Endometrium (tissue), 2 donors: ENCODE results near the gene TPMT.

Experiments used
- FAIRE-seq: peaks from 2 replicates; lab custom pipeline; 2012; peaks lifted over from hg19 to GRCh38; lab: Jason Lieb, UNC
- donor health status: control.
- donor health status: control.

Gene TPMT

DNA sequence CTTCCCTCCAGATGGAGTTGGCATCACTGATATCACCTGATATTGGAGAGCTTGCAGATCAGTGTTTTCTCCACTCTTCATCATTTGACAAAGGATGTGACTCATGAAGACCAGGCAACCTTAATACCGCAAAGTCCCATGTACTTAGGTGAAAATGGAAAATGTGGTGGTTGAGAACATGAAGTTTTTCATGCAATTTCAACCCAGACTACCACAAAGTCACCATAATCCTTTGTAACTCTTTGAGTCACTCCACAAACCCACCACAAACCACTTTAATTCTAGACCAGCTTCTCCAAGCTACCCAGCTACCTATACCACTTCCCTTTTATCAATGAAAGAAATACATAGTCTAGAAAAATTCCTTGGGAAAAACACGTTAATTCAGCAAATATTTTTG is 39.5 kb downstream of the TPMT start:
- no peak for FAIRE-seq

GRCh38 chr6:18110162-18110561 is 44.7 kb downstream of the TPMT start:
- no peak for FAIRE-seq

DNA sequence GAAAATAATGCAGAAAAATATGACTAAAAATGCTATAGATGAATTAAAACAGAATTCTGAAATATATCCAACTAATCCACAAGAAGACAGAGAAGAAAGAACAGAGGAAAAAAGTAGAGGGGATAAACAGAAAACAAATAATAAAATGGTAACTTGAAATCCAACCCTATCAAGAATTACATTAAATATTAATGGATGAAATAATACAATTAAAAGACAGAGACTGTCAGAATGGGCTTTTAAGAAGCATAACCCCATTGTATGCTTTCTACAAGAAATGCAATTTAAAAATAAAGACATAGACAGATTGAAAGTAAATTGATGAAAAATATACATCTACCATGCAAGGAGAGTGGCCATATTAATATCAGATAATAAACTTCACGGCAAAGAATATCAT is 47.8 kb downstream of the TPMT start:
- no peak for FAIRE-seq

DNA sequence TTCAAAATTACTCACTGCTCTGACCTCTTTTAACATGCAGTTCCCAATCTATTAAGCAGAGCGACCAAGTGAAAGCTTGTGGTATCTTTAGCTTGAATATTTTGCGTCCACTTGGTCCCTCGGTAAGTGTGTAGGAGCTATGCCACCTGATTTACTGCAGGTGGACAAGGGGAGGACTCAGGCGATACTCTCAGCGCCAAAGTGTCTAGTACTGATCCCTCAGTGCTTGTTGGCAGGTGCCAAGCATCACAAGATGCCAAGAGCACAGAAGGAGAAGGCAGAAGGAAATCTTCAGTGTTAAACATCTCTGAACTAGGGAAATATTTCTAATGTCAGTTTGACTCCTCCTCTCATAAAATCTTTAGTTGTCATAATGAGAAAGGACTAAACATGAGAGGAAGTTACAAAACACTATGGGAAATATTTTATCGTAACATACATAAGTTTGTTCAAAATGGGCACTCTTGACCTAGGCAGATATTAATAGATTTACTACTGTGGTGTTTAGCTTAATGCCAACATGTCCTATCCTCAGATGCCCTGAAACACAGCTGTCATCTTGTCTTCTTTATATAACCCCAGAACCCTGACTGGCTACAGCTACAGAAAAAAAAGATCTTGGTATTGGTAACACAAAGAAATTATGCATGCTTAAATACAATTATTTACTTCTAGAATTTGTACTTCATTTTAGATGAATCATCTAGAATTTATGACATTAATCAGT is 51.9 kb downstream of the TPMT start:
- no peak for FAIRE-seq

DNA sequence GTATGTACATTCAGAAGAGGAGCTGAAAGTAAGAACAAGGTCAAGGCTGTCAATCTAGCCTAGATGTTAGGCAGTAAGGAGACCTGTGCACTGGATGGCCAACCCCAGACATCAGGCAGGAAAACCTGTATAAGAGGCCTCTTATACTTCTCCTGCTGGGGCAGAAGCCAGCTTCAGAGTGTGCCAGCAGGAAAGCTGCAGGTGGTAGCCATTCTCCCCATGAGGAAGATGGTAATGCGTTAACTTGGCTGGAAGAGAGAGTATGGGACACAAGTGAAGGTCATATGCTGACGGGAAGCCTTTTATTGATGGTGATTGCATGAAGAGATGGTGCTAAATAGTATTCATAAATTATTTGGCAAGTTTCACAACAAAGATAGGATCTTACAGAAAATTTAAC is 53.0 kb downstream of the TPMT start:
- no peak for FAIRE-seq

DNA sequence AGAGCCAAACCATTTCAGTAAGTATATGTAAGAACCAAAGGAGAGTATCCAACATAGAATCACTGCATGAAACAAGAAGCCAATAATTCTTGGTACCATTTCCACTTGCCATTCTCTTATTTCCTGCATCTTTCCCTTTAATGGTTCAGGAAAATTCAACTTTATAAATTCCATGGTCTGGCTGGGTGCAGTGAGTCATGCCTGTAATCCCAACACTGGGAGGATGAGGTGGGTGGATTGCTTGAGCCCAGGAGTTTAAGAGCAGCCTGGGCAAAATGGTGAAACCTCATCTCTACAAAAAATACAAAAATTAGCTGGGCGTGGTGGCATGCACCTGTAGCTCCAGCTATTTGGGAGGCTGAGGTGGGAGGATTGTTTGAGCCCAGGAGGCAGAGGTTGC is 53.6 kb downstream of the TPMT start:
- no peak for FAIRE-seq

DNA sequence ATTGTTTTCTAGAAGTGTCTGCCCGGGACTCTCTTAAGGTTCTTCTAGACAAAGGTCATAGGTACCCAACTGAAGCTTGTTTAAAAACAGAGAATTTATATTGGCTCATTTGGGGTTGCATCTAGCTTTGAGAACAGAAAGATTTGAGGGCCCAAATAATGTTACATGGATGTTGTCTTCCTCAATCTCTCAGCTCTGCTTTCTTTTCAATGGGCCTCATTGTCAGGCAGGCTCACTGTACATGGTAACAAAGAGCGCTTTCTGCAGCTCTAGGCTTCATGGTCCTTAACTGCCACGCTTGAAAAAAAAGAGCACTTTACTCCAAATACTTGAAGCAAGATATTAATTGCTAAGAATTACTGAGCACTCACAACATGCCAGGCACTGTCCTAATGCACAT is 54.6 kb downstream of the TPMT start:
- no peak for FAIRE-seq

- FAIRE-seq: no peak
These were observed 55.4 kb downstream of the TPMT start for GRCh38 chr6:18099511-18099910.

GRCh38 chr6:18096423-18096822 is 58.5 kb downstream of the TPMT start:
- FAIRE-seq: no peak

GRCh38 chr6:18091382-18091781 is 63.5 kb downstream of the TPMT start:
- FAIRE-seq: no peak

- FAIRE-seq: no peak
These were observed 64.5 kb downstream of the TPMT start for GRCh38 chr6:18090349-18090786.

DNA sequence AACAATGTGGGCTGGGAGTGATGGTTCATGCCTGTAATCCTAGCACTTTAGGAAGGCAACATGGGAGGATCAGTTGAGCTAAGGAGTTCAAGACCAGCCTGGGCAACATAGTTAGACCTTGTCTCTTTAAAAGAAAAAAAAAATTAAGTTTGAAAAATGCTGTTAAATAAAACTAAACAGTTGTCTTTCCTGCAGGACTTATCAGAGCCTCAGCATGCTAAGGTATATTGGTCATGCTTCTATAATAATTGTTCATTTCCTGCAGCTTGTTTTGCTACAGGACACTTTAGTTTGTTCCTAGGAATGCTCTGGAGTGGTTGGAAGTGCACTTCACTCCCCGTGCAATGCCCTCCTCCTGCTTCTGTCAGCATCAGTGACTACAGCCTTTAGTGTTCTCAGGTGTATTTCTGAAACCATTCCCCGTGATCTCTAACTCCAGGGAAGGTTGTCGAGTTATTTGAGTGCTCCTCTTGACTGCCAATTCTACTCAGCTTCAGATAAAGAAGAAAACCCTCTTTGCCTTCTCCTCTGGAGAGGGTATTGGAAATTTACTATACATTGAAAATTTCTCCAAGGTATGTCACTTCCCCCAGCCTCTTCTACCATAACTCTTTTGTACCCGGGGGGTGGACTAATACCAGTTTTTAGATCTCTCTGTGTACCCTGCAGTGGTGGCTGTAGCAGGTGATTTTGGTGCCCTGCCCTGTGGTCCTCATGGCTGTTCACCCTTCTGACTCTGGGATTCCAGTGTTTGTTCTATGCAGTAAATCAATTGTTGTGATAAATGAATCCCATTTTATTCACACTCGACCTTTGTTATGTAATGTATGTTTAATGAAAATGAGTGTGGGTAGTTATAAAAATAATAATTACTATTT is 66.2 kb downstream of the TPMT start:
- no peak for FAIRE-seq

DNA sequence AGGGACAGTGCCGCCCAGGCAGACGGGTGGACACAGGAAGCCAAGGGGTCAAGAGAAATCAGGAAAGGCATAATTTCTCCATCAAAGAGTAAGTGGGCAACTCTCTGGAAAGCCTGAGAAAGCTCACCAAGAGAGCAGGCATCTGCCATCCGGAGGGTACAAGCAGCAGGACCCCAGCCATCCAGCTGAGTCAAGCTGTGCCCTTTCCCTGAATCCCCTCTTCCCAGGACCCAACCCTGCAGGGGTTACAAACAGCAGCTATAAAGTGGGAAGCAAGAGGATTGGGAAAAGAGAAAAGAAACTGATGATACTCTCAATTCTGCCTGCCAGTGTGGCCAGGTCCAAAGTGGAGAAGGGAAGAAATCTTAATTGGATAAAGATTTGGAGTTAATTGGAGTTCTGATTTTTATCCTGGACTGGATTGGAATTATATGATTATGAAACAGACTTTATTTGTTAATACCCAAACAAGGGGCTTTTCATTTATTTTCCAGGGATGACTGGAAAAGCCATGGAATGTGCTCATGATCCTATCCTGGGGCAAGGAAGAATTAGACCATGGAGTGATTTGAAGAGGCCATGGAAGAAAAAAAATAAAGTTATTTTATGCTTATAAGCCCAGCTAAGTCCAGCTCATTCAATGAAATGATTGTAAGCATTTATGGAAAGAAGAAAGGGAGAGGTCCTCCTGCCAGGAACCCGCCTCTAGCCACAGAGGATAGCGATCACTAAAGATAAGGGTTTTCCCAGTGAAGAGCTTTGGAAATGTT is 67.3 kb downstream of the TPMT start:
- FAIRE-seq: no peak

GRCh38 chr6:18081025-18081668 is 73.7 kb downstream of the TPMT start:
- FAIRE-seq: no peak

DNA sequence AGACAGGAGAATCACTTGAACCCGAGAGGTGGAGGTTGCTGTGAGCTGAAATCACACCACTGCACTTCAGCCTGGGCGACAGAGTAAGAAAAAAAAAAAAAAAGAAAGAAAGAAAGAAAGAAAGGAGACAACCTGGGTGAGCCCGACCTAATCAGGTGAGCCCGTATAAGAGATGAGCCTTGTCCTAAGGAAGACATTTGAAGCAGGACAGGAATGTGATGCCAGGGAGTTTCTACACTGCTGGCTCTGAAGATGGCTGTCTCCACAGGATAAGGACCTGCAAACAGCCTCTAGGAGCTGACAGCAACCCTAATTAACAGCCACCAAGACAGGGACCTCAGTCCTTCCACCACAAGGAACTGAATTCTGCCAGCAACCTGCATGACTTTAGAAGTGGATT is 74.3 kb downstream of the TPMT start:
- no peak for FAIRE-seq

DNA sequence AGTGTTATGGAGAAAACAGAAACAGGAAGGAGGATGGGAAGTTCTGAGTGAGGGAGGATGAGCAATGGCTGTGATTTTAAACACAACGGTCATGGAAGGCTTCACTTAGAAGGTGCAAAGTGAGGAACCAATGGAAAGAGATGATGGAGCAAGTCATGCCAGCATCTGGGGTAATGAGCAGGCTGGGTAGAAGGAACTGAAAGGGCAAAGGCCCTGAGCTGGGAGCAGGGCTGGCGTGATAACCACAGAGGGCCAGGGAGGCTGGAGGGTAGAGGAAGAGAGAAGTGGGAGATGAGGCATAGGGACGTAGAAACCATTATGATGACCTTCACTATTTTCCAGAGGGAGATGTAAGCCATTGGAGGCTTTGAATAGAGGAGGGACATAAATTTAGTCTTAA is 76.0 kb downstream of the TPMT start:
- FAIRE-seq: no peak
